ENCODE results near the gene SULT4A1. TPM values are rescaled to one million over a fixed set of nuclear protein-coding genes. Genes with fewer than 3 reads are reported as not detected.
A peak's percentile ranks its signal among the peaks of the same experiment; 100 is the strongest.

Gene SULT4A1
- total and polyA plus RNA-seq, 10 of the 15 experiments (the other 5 are each of a cell fraction or from before 2014, with no cell fraction given) = not detected

DNA sequence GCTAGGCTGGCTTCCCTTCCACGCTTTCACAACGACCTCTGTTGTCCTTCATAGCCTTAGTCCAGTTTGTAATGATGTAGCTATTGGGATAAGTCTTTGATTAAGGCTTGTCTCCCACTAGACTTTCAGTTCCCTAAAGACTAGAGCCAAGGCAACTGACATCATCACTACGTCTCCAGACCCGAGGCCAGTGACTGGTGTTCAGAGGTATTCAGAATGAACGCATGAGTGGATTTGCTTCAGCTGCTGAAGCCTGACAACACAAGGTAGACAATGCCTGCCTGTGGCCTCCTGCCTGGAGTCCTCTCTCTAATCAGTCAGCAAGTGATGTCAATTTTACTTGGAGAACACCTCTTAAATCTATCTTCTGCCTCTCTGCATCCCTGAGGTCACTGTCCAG, 63.8 kb downstream of the SULT4A1 start (continued):
- TF ChIP-seq, protein P1, sequence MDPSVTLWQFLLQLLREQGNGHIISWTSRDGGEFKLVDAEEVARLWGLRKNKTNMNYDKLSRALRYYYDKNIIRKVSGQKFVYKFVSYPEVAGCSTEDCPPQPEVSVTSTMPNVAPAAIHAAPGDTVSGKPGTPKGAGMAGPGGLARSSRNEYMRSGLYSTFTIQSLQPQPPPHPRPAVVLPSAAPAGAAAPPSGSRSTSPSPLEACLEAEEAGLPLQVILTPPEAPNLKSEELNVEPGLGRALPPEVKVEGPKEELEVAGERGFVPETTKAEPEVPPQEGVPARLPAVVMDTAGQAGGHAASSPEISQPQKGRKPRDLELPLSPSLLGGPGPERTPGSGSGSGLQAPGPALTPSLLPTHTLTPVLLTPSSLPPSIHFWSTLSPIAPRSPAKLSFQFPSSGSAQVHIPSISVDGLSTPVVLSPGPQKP (IDR thresholded peaks at IDR 0.05; ENCODE audit: low read depth, low read length) = no peak
- no peak for TF ChIP-seq POLR2A (IDR thresholded peaks at IDR 0.05; ENCODE audit: low read depth, low read length)
- no peak for TF ChIP-seq SIX5 (IDR thresholded peaks at IDR 0.05; ENCODE audit: low read depth, low read length, severe bottlenecking)
- TF ChIP-seq, protein P2, sequence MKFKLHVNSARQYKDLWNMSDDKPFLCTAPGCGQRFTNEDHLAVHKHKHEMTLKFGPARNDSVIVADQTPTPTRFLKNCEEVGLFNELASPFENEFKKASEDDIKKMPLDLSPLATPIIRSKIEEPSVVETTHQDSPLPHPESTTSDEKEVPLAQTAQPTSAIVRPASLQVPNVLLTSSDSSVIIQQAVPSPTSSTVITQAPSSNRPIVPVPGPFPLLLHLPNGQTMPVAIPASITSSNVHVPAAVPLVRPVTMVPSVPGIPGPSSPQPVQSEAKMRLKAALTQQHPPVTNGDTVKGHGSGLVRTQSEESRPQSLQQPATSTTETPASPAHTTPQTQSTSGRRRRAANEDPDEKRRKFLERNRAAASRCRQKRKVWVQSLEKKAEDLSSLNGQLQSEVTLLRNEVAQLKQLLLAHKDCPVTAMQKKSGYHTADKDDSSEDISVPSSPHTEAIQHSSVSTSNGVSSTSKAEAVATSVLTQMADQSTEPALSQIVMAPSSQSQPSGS (IDR thresholded peaks at IDR 0.05; ENCODE audit: low read length) = no peak
- TF ChIP-seq RCOR1 (conservative IDR thresholded peaks at IDR 0.05; ENCODE audit: low read depth, low read length) = no peak
- no peak for TF ChIP-seq FOXM1 (IDR thresholded peaks at IDR 0.05; ENCODE audit: low read depth, low read length)
- no peak for TF ChIP-seq CEBPB (IDR thresholded peaks at IDR 0.05; ENCODE audit: borderline replicate concordance in 1 of 2, low read depth in 2 of 2, low read length in 2 of 2)

DNA sequence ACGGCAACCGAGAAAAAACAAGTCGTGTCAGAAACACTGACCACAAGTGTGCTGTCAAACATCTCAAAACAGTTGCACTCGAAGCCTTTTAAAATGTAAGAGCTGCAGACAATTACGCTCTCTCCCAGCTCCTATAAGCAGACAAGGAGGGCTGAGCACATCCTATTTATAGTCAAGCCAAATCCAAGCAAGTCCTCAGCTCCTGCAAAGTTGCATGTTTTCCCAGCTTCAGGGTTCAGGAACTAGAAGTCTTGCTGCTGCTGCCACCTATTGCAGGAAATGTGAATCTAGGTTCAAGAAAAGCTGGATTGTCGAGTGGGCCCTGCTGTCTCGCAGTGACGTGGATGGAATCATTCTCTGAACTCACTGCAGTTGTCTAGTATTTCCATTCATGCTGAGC, 65.7 kb downstream of the SULT4A1 start:
- Histone ChIP-seq H3K79me2 (ENCODE audit: control insufficient read depth, insufficient read depth, low read length) (no peaks in the 10 kb centered on the region), H3K9ac (ENCODE audit: control insufficient read depth, insufficient read depth, low read length) (no peak overlapping the region), H4K20me1 (ENCODE audit: control insufficient read depth, insufficient read depth) (no peaks in the 10 kb centered on the region), H3K27me3 (replicated peaks in 1 of 2; ENCODE audit: control insufficient read depth in 2 of 2, insufficient read depth in 2 of 2, low read length in 1 of 2) (no peaks in the 10 kb centered on the region), H3K4me1 (ENCODE audit: control insufficient read depth, insufficient read depth, low read length) (peaks cover 13% of the 10 kb centered on the region), H3K27ac (ENCODE audit: control insufficient read depth, insufficient read depth) (no peak overlapping the region), H3K36me3 (ENCODE audit: control insufficient read depth in 2 of 2, insufficient read depth in 2 of 2, low read length in 1 of 2) (no peaks in the 10 kb centered on the region), H3K4me2 (ENCODE audit: control insufficient read depth, insufficient read depth) (no peak overlapping the region), H3K9me3 (replicated peaks; ENCODE audit: control insufficient read depth, insufficient read depth, low read length) (peaks cover 3% of the 10 kb centered on the region), H3K4me3 (no peak overlapping the region), H2AFZ (ENCODE audit: control insufficient read depth, low read depth, low read length) (no peak overlapping the region)
- 51% methylated on average over 8 of the region's 8 CpGs for WGBS (ENCODE audit: insufficient coverage, insufficient replicate concordance, low lambda C conversion rate, missing lambda C conversion rate)
- CTCF ChIA-PET = interaction anchor here (0.6 to 2.0 kb wide), 6 partner anchors 16 to 107 kb away, joined by 3 to 12 read pairs (median 4); no protein-coding TSS in a partner anchor
- ATAC-seq (no peak), DNase-seq (ENCODE audit: low read depth, low spot score) (no peak), FAIRE-seq (no peak)
- RAD21 ChIA-PET (ENCODE audit: unreplicated experiment) = interaction anchor here (1.0 kb wide), 1 partner anchor 47 kb away, joined by 3 read pairs; no protein-coding TSS in a partner anchor
- no TSS peak for BruUV-seq (replicated peaks)
- SMC1A ChIA-PET (ENCODE audit: uncharacterized antibody, unreplicated experiment) = interaction anchor here (0.6 to 1.3 kb wide), 5 partner anchors 9 to 52 kb away, joined by 3 to 5 read pairs (median 3); no protein-coding TSS in a partner anchor
- intact Hi-C loops (cut with micrococcal nuclease; ENCODE audit: unreplicated experiment) = no loop called here
- in situ Hi-C loops (cut with MboI) = no loop called here
- POLR2A ChIA-PET = interaction anchor here (0.7 to 1.4 kb wide), 2 partner anchors 13 to 45 kb away, joined by 3 read pairs; no protein-coding TSS in a partner anchor
- TF ChIP-seq NR2C1 (IDR thresholded peaks at IDR 0.05) (no peak), RAD21 (IDR thresholded peaks at IDR 0.05; ENCODE audit: insufficient read depth, low read depth, low read length) (peak; percentile 25; the same call in 1 of the 2 replicates), GABPA (IDR thresholded peaks at IDR 0.05; ENCODE audit: low read depth) (no peak)
- TF ChIP-seq, protein P3, sequence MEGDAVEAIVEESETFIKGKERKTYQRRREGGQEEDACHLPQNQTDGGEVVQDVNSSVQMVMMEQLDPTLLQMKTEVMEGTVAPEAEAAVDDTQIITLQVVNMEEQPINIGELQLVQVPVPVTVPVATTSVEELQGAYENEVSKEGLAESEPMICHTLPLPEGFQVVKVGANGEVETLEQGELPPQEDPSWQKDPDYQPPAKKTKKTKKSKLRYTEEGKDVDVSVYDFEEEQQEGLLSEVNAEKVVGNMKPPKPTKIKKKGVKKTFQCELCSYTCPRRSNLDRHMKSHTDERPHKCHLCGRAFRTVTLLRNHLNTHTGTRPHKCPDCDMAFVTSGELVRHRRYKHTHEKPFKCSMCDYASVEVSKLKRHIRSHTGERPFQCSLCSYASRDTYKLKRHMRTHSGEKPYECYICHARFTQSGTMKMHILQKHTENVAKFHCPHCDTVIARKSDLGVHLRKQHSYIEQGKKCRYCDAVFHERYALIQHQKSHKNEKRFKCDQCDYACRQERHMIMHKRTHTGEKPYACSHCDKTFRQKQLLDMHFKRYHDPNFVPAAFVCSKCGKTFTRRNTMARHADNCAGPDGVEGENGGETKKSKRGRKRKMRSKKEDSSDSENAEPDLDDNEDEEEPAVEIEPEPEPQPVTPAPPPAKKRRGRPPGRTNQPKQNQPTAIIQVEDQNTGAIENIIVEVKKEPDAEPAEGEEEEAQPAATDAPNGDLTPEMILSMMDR (IDR thresholded peaks at IDR 0.05 in 2 of 3, conservative IDR thresholded peaks at IDR 0.05 in 1 of 3; ENCODE audit: control insufficient read depth in 2 of 3, extremely low read depth in 1 of 3, insufficient read depth in 1 of 3, low read depth in 3 of 3, low read length in 3 of 3) = peak; percentile 12 to 44 (median 22); a peak in 4 of 6 replicates

Measured in GM12878 (cell line).